ES-I3 (cell line): ENCODE data around the gene CDC40.

Experiments
- H3K36me3 ChIP-seq: 2 replicates; pipeline ENCODE4 v1.6.1; 2013; ENCODE audit warnings: mild to moderate bottlenecking, low read length, control low read depth, moderate library complexity; ENCODE audit not compliant: insufficient read depth
- H3K4me1 ChIP-seq: 2 replicates; pipeline ENCODE4 v1.6.1; 2013; ENCODE audit warnings: mild to moderate bottlenecking, control low read depth, low read length; ENCODE audit not compliant: insufficient read depth
- H3K9ac ChIP-seq: 2 replicates; pipeline ENCODE4 v1.6.1; 2013; ENCODE audit warnings: low read depth, mild to moderate bottlenecking, low read length, moderate library complexity
- H3K9me3 ChIP-seq: 2 replicates; pipeline ENCODE4 v1.6.1; 2013; ENCODE audit warnings: mild to moderate bottlenecking, low read length, moderate library complexity; ENCODE audit not compliant: control insufficient read depth, insufficient read depth

CDC40 gene

DNA sequence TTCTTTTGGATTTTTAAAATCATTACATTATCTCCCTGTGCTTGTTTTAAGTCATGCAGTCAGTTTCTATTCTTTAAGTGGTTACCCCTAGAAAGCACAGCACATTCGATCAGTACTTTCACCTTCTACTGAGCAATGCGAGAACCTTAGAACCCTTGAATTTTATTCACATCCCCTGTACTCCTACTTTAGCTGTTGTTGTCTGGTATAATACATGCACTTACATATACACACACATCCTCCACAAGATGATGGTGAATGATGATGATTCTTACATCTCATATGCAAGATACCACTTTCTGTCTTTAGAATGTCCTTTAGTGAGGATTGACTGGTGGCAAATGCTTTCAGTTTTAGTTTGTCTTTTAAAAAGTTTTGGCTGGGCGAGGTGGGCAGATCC, 5.7 kb downstream of the CDC40 start:
- Histone ChIP-seq H3K4me1 (no peaks in the 10 kb centered on the region; the same call in 1 of the 2 replicates), H3K9ac (no peak overlapping the region), H3K9me3 (no peaks in the 10 kb centered on the region), H3K36me3 (no peaks in the 10 kb centered on the region)

- H3K9me3 ChIP-seq: no peaks in the 10 kb centered on the region
- no peaks in the 10 kb centered on the region for H3K36me3 ChIP-seq
- no peaks in the 10 kb centered on the region; the same call in 1 of the 2 replicates for H3K4me1 ChIP-seq
- H3K9ac ChIP-seq: no peak overlapping the region
Measured at GRCh38 chr6:110188791-110189190, 8.6 kb downstream of the CDC40 start.

DNA sequence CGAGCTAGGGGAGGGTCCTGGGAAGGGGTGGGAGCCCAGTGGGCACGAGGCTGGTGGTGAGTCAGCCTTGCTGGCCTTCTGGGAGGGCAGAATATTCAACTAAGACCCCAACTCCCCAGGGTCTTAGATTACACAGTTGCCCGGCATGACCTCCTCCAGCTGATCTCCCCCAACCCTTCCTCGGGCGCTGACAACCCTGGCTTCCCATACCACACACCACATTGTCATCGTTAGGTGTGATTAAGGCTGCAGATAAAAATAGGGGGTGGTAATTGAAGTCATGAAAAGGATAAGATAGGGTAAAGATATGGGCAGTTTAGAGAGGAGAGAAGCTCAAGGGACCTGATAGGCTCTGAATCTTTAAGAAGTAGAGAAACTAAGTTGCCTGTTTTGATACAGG, 10.5 kb downstream of the CDC40 start:
- no peak overlapping the region for H3K9ac ChIP-seq
- no peaks in the 10 kb centered on the region for H3K4me1 ChIP-seq
- H3K9me3 ChIP-seq: no peaks in the 10 kb centered on the region
- peaks cover 4% of the 10 kb centered on the region; the same call in 1 of the 2 replicates for H3K36me3 ChIP-seq

GRCh38 chr6:110191477-110191876, 11.2 kb downstream of the CDC40 start:
- Histone ChIP-seq H3K9me3 (no peaks in the 10 kb centered on the region), H3K36me3 (peaks cover 4% of the 10 kb centered on the region; the same call in 1 of the 2 replicates), H3K9ac (no peak overlapping the region), H3K4me1 (no peaks in the 10 kb centered on the region)

DNA sequence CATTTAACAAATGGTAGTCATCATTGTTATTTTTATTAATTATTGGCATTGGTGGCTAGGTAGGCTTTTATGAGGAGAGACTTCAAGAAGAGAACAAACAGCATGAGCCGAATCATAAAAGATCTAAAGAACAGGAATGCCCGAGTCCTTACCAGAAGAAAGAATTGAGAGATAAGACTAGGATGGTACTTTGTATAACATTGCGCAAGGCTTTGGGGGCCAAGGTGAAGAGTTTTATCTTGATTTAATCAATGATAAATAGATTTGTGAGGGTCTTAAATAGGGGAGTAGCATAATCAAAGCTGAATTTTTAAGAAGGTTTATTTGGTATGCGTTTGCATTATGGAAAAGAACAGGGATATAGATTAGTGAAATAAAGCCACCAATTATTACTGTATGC, 15.4 kb downstream of the CDC40 start:
- Histone ChIP-seq H3K9me3 (no peaks in the 10 kb centered on the region), H3K36me3 (peaks cover 4% of the 10 kb centered on the region; the same call in 1 of the 2 replicates), H3K9ac (no peak overlapping the region), H3K4me1 (no peaks in the 10 kb centered on the region)

- peaks cover 4% of the 10 kb centered on the region; the same call in 1 of the 2 replicates for H3K36me3 ChIP-seq
- no peaks in the 10 kb centered on the region for H3K9me3 ChIP-seq
- H3K9ac ChIP-seq: no peak overlapping the region
- H3K4me1 ChIP-seq: no peaks in the 10 kb centered on the region
Measured at GRCh38 chr6:110196874-110197273, 16.6 kb downstream of the CDC40 start.

DNA sequence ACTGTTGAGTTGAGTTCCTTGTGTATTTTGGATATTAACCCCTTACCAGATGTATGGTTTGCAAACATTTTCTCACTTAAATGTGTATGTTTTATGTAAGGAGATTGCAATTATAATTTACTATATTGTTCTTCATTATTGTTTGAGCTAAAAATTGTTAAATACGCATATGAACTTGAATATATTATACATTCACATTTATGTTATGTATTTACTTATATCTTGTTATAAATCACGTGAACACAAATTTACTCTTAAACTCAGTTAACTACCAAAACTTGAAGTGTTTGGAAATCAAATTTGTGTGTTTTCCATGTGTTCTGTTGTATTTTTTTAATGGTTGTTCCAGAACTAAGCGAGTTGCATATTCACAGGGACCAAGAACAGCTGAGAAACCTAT, 18.3 kb downstream of the CDC40 start:
- peaks cover 4% of the 10 kb centered on the region; the same call in 1 of the 2 replicates for H3K36me3 ChIP-seq
- no peak overlapping the region for H3K9ac ChIP-seq
- H3K4me1 ChIP-seq: no peaks in the 10 kb centered on the region
- H3K9me3 ChIP-seq: no peaks in the 10 kb centered on the region

DNA sequence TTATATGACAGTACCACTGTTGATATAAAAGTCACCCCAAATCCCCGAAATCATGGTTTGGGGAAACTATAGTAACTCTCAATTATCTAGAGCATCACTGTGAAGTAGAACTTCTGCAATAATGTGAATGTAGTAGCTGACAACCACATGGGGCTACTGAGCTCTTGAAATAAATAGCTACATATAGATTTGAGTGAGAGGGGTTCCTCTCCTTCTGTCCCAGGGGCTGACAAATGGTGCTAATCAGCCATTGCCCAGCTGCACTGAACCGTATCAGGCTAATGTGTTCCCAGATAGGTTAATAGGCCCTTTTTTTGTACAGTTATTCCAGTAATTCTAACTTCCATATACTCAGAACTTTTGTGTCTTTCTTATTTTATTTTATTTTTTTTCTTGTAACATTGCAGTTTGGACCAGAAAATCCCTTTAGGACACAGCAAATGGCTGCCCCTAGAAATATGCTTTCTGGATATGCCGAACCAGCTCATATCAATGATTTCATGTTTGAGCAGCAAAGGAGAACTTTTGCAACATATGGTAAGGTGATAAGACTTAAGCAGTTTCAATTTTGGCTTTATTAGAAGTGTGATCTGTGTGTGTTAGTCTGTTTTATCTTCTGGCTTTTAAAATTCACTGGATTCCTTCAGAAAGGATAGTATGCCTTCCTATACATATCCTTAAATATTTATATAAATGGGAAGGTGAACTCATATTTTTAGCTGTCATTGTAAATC, 21.1 kb downstream of the CDC40 start:
- H3K36me3 ChIP-seq: no peaks in the 10 kb centered on the region
- no peaks in the 10 kb centered on the region for H3K4me1 ChIP-seq
- no peaks in the 10 kb centered on the region for H3K9me3 ChIP-seq
- H3K9ac ChIP-seq: no peak overlapping the region

GRCh38 chr6:110207652-110208051, 27.4 kb downstream of the CDC40 start:
- H3K36me3 ChIP-seq: peaks cover 7% of the 10 kb centered on the region; the same call in 1 of the 2 replicates

DNA sequence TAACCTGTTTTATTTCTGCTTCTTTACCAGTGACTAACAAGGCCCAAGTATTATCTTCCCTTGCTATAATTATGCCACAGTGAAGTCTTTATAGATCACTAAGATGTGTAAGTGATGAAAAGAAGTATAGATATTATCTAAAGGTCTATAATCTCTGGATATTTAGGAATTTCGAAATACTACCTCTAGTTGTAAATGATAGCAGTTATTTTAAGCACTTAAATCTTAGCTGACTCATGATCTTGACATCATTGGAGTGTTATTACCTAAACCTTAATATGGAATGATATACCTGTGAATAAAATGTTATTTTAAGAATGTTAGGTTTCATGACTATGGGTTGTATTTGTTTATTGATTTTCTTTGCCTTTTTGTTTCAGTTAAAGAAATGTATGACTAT, 31.5 kb downstream of the CDC40 start:
- no peaks in the 10 kb centered on the region for H3K9me3 ChIP-seq
- H3K4me1 ChIP-seq: no peaks in the 10 kb centered on the region
- H3K9ac ChIP-seq: no peak overlapping the region
- H3K36me3 ChIP-seq: peaks cover 24% of the 10 kb centered on the region

More at GRCh38 chr6:110207652-110208051, 27.4 kb downstream of the CDC40 start:
- no peaks in the 10 kb centered on the region for H3K9me3 ChIP-seq
- no peak overlapping the region for H3K9ac ChIP-seq
- no peaks in the 10 kb centered on the region for H3K4me1 ChIP-seq

DNA sequence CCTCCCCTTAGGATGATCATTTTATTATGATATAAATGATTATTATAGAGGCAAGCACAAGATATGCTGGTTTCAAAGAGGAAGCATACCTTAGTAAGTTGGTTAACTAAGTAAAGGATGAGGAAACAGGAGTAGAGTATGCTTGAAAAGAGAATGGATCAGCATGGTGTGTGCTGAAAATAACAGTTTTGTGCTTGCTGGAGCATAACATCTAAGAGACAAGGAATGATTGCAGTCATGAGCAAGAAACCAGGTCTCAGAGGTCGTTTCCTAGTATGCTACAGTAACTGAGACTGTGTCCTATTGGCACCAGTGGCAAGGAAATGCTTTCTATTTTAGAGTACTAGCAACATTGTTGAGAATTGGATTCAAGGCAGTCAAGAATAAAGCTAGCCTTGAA, 34.1 kb downstream of the CDC40 start:
- no peak overlapping the region for H3K9ac ChIP-seq
- peaks cover 26% of the 10 kb centered on the region for H3K36me3 ChIP-seq
- H3K4me1 ChIP-seq: peaks cover 9% of the 10 kb centered on the region; the same call in 1 of the 2 replicates

DNA sequence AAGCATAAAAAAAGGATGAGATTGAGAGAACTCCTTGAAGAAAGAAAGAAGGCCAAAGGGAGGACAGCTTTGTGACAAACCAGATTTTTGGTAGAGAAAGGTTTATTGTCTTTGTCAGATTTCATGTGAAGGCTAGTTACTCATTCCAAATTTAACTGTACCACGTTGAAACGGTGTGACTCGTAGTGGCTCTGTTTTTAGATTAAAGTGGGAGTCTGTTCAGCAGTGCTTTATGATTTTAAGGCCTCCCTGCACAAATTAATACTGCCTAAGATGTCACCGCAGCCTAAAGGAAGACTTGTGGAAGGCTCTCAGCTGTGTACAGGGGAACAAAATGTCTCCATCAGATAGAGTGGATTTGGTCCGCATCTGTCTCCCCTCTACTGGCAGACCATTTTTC, 35.9 kb downstream of the CDC40 start:
- H3K4me1 ChIP-seq: peaks cover 9% of the 10 kb centered on the region; the same call in 1 of the 2 replicates
- H3K9me3 ChIP-seq: no peaks in the 10 kb centered on the region
- peaks cover 26% of the 10 kb centered on the region for H3K36me3 ChIP-seq
- no peak overlapping the region for H3K9ac ChIP-seq

More for the DNA sequence above, 34.1 kb downstream of the CDC40 start:
- H3K9me3 ChIP-seq: no peaks in the 10 kb centered on the region

DNA sequence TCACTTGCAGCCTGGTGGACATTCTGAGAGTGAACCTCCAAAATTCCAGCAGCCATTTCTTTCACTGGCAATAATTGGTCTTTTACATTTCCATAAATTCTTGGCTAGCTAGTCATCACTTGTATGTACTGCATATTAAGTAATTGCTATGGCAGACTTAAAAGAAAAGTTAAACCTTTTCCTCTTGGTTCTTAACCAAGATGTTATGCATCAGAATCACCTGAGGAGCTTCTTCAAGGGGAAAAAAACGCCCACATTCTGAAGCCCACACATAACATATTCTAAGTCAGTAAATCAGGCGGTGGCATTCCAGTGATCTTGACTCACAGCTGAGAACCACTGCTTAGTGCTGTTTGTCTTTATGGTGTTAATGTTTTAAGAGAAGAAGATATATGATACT, 37.0 kb downstream of the CDC40 start:
- peaks cover 22% of the 10 kb centered on the region for H3K36me3 ChIP-seq
- no peak overlapping the region for H3K9ac ChIP-seq
- no peaks in the 10 kb centered on the region for H3K9me3 ChIP-seq
- H3K4me1 ChIP-seq: peaks cover 9% of the 10 kb centered on the region; the same call in 1 of the 2 replicates

DNA sequence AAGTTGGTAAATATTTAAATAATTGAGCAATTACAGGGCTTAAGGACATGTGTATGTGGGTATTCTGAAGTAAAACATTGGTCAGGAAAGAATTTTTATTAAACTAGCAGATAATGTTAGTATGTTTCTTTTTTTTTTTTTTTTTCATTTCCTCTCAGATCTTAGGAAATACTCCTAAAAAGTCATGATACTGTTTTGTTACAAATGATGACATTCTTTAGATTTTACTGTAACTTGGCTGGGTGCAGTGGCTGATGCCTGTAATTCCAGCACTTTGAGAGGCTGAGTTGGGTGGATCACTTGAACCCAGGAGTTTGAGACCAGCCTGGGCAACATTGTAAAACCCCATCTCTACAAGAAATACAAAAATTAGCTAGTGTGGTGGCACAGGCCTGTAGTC, 41.5 kb downstream of the CDC40 start:
- H3K4me1 ChIP-seq: peaks cover 9% of the 10 kb centered on the region; the same call in 1 of the 2 replicates

GRCh38 chr6:110226261-110226660, 46.0 kb downstream of the CDC40 start:
- Histone ChIP-seq H3K4me1 (no peaks in the 10 kb centered on the region), H3K36me3 (no peaks in the 10 kb centered on the region; the same call in 1 of the 2 replicates), H3K9ac (no peak overlapping the region), H3K9me3 (no peaks in the 10 kb centered on the region)

More for the DNA sequence above, 41.5 kb downstream of the CDC40 start:
- H3K9ac ChIP-seq: no peak overlapping the region
- no peaks in the 10 kb centered on the region for H3K9me3 ChIP-seq
- H3K36me3 ChIP-seq: peaks cover 2% of the 10 kb centered on the region; the same call in 1 of the 2 replicates
